BJ (cell line): ENCODE results near the gene TSPAN15. TPM values are rescaled to one million over a fixed set of nuclear protein-coding genes. Genes with fewer than 3 reads are reported as not detected.

Source experiments
- CTCF ChIA-PET: fragments of 350-600 bp; formaldehyde crosslinking; extraction: SDS; loops from one replicate; lab custom pipeline; 2021; ENCODE audit warnings: antibody characterized with exemption, inconsistent platforms; lab: Yijun Ruan, JAX
- POLR2A ChIA-PET: fragments of 300-600 bp; sonication (Branson Sonifier 250); formaldehyde crosslinking; extraction: SDS; loops from one replicate; lab custom pipeline; 2021; ENCODE audit warnings: antibody characterized with exemption; lab: Charles Lee
- DNase-seq: peaks from one replicate; pipeline ENCODE4 v3.0.0-alpha.2; 2011; ENCODE audit warnings: low read depth
- H3K27me3 ChIP-seq: 2 replicates; pipeline ENCODE4 v1.6.0; 2011; ENCODE audit warnings: low read length; ENCODE audit not compliant: control insufficient read depth, insufficient read depth
- H3K36me3 ChIP-seq: 2 replicates; pipeline ENCODE4 v1.5.1; 2011; ENCODE audit warnings: low read length; ENCODE audit not compliant: control insufficient read depth, insufficient read depth
- H3K4me3 ChIP-seq: 2 replicates; pipeline ENCODE4 v1.5.1; 2011; ENCODE audit warnings: low read depth, mild to moderate bottlenecking, control low read depth, low read length
- CTCF ChIP-seq: IDR thresholded peaks from 2 replicates; pipeline ENCODE4 v1.5.1; 2011; ENCODE audit warnings: low read depth, mild to moderate bottlenecking, control low read depth, inconsistent platforms, low read length, moderate library complexity; ENCODE audit not compliant: insufficient read depth
- polyA plus RNA-seq: library from polyadenylated mRNA; depleted of rRNA; stranded (reverse); fragments of >200 nt; gene quantifications from 2 replicates; pipeline ENCODE4 v1.2.3, GENCODE V29; 2011

Gene TSPAN15
- polyA plus RNA-seq, 1 experiment: 0.94 TPM

GRCh38 chr10:69494626-69495558 lies 43.6 kb downstream of the TSPAN15 start:
- POLR2A ChIA-PET: no interaction called here
- CTCF ChIA-PET: interaction anchor here (1.5 kb wide), 1 partner anchor 67 kb away, joined by 5 read pairs; no protein-coding TSS in a partner anchor
- Histone ChIP-seq H3K4me3 (no peak overlapping the region), H3K36me3 (no peaks in the 10 kb centered on the region), H3K27me3 (peaks cover 3% of the 10 kb centered on the region; the same call in 1 of the 2 replicates)
- no peak for TF ChIP-seq CTCF
- no peak for DNase-seq

GRCh38 chr10:69495666-69496065 lies 44.4 kb downstream of the TSPAN15 start:
- H3K27me3 ChIP-seq: peaks cover 4% of the 10 kb centered on the region; the same call in 1 of the 2 replicates
- no peak overlapping the region for H3K4me3 ChIP-seq
- no peak for TF ChIP-seq CTCF
- H3K36me3 ChIP-seq: no peaks in the 10 kb centered on the region
- CTCF ChIA-PET: interaction anchor here (0.5 kb wide), 1 partner anchor 16 kb away, joined by 3 read pairs; no protein-coding TSS in a partner anchor
- no peak for DNase-seq
- POLR2A ChIA-PET: no interaction called here

- Histone ChIP-seq H3K4me3 (no peak overlapping the region), H3K27me3 (peaks cover 4% of the 10 kb centered on the region; the same call in 1 of the 2 replicates), H3K36me3 (no peaks in the 10 kb centered on the region)
- no peak for TF ChIP-seq CTCF
- CTCF ChIA-PET: interaction anchor here (0.5 to 1.2 kb wide), 3 partner anchors 15 to 69 kb away, joined by 3 to 4 read pairs (median 4); no protein-coding TSS in a partner anchor
- POLR2A ChIA-PET: no interaction called here
- no peak for DNase-seq
Observed at GRCh38 chr10:69496352-69497230, 45.3 kb downstream of the TSPAN15 start.

- CTCF ChIA-PET: interaction anchor here (1.2 to 2.5 kb wide), 3 partner anchors 10 to 69 kb away, joined by 4 to 11 read pairs (median 4); no protein-coding TSS in a partner anchor
- Histone ChIP-seq H3K4me3 (no peak overlapping the region), H3K27me3 (peaks cover 4% of the 10 kb centered on the region; the same call in 1 of the 2 replicates), H3K36me3 (no peaks in the 10 kb centered on the region)
- no peak for TF ChIP-seq CTCF
- no peak for DNase-seq
- POLR2A ChIA-PET: no interaction called here
Observed at GRCh38 chr10:69497231-69497561, 45.9 kb downstream of the TSPAN15 start.
